ENCODE data around the gene GARNL3. TPM values are rescaled to one million over a fixed set of nuclear protein-coding genes. Genes with fewer than 3 reads are reported as not detected.
A peak's percentile ranks its signal among the peaks of the same experiment; 100 is the strongest.

GARNL3 gene
- total and polyA plus RNA-seq, 2 donors from 2014 or later, result 2.6 to 10.2 TPM

DNA sequence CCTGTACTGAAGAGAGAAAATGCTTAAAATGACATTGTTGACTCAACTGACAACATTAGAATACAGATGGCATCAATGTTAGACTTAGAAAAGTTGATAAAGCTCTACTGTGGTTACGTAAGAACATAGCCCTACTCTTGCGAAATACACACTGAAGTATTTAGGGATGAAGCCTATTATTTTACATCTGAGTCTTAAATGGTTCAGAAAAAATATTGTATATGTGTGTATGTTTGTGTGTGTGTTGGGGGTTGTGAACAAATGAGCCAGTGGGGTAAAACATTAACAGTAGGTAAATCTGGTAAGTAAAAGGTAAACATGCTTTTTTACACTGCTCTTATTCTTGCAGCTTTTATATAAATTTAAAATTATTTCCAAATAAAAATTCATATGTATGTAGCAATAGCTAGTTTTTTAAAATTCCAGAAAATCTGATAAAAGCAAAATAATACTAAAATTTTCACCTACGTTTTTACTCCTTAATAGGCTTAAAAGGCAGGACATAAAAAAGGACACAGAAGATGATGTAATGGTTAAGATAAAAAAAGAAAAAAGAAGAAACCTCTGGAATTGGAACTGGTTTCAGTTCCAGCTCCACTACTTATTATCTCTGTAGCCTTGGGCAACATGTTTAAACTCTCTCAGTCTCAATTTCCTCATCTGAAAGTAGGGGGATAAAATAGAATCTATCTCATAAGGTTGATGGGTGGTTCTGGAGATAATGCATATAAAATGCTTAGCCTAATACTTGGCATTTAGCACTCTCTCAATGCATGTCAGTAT lies 44.3 kb downstream of the GARNL3 start:
- H3K27ac ChIP-seq (ENCODE audit: low read depth in 2 of 2, low read length in 2 of 2), result no peak overlapping the region
- H3K9me3 ChIP-seq (ENCODE audit: control insufficient read depth in 2 of 3, insufficient read depth in 1 of 3, low read length in 3 of 3), result no peaks in the 10 kb centered on the region
- no peak overlapping the region for H3K9ac ChIP-seq (ENCODE audit: low read length in 3 of 3)
- no peaks in the 10 kb centered on the region for H3K27me3 ChIP-seq (ENCODE audit: control insufficient read depth, insufficient read depth, low read length)
- no peak overlapping the region for H3K4me3 ChIP-seq (ENCODE audit: low read length in 3 of 3)
- FAIRE-seq, result no peak
- no peaks in the 10 kb centered on the region for H3K4me1 ChIP-seq (ENCODE audit: control insufficient read depth in 2 of 3, insufficient read depth in 2 of 3, low read depth in 1 of 3, low read length in 3 of 3)
- intact Hi-C loops (cut with DNase I), result no loop called here
- no peak for DNase-seq
- H3K36me3 ChIP-seq (ENCODE audit: control insufficient read depth in 2 of 3, insufficient read depth in 3 of 3, low read length in 3 of 3), result peaks cover 0 to 1% (median 0%) of the 10 kb centered on the region in 3 donors
- TF ChIP-seq CTCF (IDR thresholded peaks at IDR 0.05; ENCODE audit: borderline replicate concordance, extremely low read depth, insufficient read depth), result no peak

DNA sequence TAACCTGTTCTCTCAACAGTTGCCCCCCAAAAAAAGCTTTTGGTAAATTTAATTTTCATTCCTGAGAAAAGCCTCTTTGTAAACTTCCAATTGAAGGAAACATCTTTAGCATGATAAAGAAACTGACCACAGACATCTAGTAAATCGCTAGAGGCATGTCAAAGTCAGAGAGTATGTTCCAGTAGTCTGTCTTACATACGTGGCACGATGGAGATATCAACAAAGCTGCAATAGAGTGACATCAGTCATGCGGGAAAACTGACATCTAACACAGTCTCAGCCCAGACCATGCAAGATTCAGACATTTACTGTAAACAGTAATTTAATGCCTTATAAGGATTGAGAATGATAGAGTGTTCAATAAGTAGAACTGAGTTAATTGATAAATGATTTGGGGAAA lies 45.1 kb downstream of the GARNL3 start:
- Histone ChIP-seq H3K4me3 (ENCODE audit: low read length in 3 of 3) (no peak overlapping the region), H3K9ac (ENCODE audit: low read length in 3 of 3) (no peak overlapping the region), H3K36me3 (ENCODE audit: control insufficient read depth in 2 of 3, insufficient read depth in 3 of 3, low read length in 3 of 3) (peaks cover 0 to 2% (median 0%) of the 10 kb centered on the region in 3 donors), H3K4me1 (ENCODE audit: control insufficient read depth in 2 of 3, insufficient read depth in 2 of 3, low read depth in 1 of 3, low read length in 3 of 3) (no peaks in the 10 kb centered on the region), H3K27ac (ENCODE audit: low read depth in 2 of 2, low read length in 2 of 2) (no peak overlapping the region), H3K9me3 (ENCODE audit: control insufficient read depth in 2 of 3, insufficient read depth in 1 of 3, low read length in 3 of 3) (no peaks in the 10 kb centered on the region), H3K27me3 (ENCODE audit: control insufficient read depth, insufficient read depth, low read length) (no peaks in the 10 kb centered on the region)
- FAIRE-seq (no peak), DNase-seq (no peak)
- intact Hi-C loops (cut with DNase I), result no loop called here
- no peak for TF ChIP-seq CTCF (IDR thresholded peaks at IDR 0.05; ENCODE audit: borderline replicate concordance, extremely low read depth, insufficient read depth)

DNA sequence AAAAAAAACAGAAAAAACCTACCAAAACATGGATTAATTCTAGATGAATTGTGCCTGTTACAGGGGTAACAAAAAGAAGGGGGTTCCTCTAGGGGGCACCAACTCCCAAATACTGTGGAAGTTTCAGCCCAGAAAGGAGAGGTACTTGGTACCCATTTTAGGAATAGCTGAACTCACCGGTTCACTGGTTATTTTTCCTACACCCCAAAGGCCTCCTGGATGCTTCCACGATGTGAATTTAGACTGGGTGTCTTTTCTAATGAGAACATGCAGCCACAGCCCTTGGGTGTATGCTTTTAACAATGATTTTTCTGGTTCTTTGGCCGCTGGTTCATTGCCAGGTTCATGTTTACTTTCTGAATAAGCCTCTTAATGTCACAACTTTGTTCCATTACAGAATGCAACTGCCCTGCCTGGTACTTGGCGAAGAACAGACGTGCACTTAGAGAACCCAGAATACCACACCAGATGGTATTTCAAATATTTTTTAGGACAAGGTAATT lies 46.7 kb downstream of the GARNL3 start:
- H3K4me1 ChIP-seq (ENCODE audit: control insufficient read depth in 2 of 3, insufficient read depth in 2 of 3, low read depth in 1 of 3, low read length in 3 of 3), result no peaks in the 10 kb centered on the region
- TF ChIP-seq CTCF (IDR thresholded peaks at IDR 0.05; ENCODE audit: borderline replicate concordance, extremely low read depth, insufficient read depth), result peak; percentile 28
- no peaks in the 10 kb centered on the region for H3K27me3 ChIP-seq (ENCODE audit: control insufficient read depth, insufficient read depth, low read length)
- H3K27ac ChIP-seq (ENCODE audit: low read depth in 2 of 2, low read length in 2 of 2), result no peak overlapping the region
- no peak overlapping the region for H3K4me3 ChIP-seq (ENCODE audit: low read length in 3 of 3)
- intact Hi-C loops (cut with DNase I), result no loop called here
- peaks cover 0 to 4% (median 0%) of the 10 kb centered on the region in 3 donors for H3K36me3 ChIP-seq (ENCODE audit: control insufficient read depth in 2 of 3, insufficient read depth in 3 of 3, low read length in 3 of 3)
- no peaks in the 10 kb centered on the region for H3K9me3 ChIP-seq (ENCODE audit: control insufficient read depth in 2 of 3, insufficient read depth in 1 of 3, low read length in 3 of 3)
- no peak overlapping the region for H3K9ac ChIP-seq (ENCODE audit: low read length in 3 of 3)
- DNase-seq (peak in 1 of 5 donors; percentile 31), FAIRE-seq (no peak)
